Gastroesophageal sphincter (tissue), 3 donors: ENCODE measurements around the gene STUB1.

Experiments used
- EP300 ChIP-seq: sonication (generic); formaldehyde crosslinking; IDR thresholded peaks from one replicate; pipeline ENCODE4 v1.6.1; 2017; ENCODE audit warnings: antibody characterized with exemption, mild to moderate bottlenecking
- POLR2A ChIP-seq, 2 donors: fragments of 450-650 bp; IDR thresholded peaks; one replicate each; pipeline ENCODE4 v1.6.1; 2017; ENCODE audit warnings: antibody characterized with exemption in 2 of 2, mild to moderate bottlenecking in 2 of 2, moderate library complexity in 1 of 2
- POLR2AphosphoS5 ChIP-seq: sonication (generic); formaldehyde crosslinking; IDR thresholded peaks from one replicate; pipeline ENCODE4 v1.6.1; 2017; ENCODE audit warnings: antibody characterized with exemption
- TF ChIP-seq, protein P1 (sequence below), 4 experiments: fragments of 200-600 bp in 2 of 4; fragments of 450-650 bp in 2 of 4; sonication (generic) in 1 of 4; IDR thresholded peaks; one replicate each; pipeline ENCODE4 v1.5.1; 2017 to 2019; ENCODE audit warnings: antibody characterized with exemption in 4 of 4, mild to moderate bottlenecking in 2 of 4, moderate library complexity in 2 of 4

GRCh38 chr16:667113-667779, 13.0 kb upstream of the STUB1 start:
- TF ChIP-seq POLR2A (IDR thresholded peaks at IDR 0.05) = no peak
- TF ChIP-seq, protein P1, sequence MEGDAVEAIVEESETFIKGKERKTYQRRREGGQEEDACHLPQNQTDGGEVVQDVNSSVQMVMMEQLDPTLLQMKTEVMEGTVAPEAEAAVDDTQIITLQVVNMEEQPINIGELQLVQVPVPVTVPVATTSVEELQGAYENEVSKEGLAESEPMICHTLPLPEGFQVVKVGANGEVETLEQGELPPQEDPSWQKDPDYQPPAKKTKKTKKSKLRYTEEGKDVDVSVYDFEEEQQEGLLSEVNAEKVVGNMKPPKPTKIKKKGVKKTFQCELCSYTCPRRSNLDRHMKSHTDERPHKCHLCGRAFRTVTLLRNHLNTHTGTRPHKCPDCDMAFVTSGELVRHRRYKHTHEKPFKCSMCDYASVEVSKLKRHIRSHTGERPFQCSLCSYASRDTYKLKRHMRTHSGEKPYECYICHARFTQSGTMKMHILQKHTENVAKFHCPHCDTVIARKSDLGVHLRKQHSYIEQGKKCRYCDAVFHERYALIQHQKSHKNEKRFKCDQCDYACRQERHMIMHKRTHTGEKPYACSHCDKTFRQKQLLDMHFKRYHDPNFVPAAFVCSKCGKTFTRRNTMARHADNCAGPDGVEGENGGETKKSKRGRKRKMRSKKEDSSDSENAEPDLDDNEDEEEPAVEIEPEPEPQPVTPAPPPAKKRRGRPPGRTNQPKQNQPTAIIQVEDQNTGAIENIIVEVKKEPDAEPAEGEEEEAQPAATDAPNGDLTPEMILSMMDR (IDR thresholded peaks at IDR 0.05) = no peak
- no peak for TF ChIP-seq POLR2AphosphoS5
- TF ChIP-seq EP300 = no peak
